Activated CD4-positive, alpha-beta T cell treated with anti-CD3 and anti-CD28 coated beads, Interleukin-2, amount 10 ng/mL, durations not matched to agents 7 days and 5 days (primary cell): Measurements from ENCODE around the gene SFPQ. TPM values are rescaled to one million over a fixed set of nuclear protein-coding genes. Genes with fewer than 3 reads are reported as not detected.
"Not testable (repeated sequence)": the region's sequence is repeated elsewhere in the genome, so short reads cannot be mapped to it uniquely, and the experiment has no call there.

Source experiments
- CTCF ChIA-PET: fragments of 350-600 bp; sonication (Branson Sonifier 250); formaldehyde crosslinking; loops from one replicate; lab custom pipeline; 2021; ENCODE audit warnings: antibody characterized with exemption; lab: Charles Lee
- POLR2A ChIA-PET: fragments of 350-600 bp; sonication (Branson Sonifier 250); formaldehyde crosslinking; loops from one replicate; lab custom pipeline; 2021; ENCODE audit warnings: antibody characterized with exemption; lab: Charles Lee
- DNase-seq: peaks from one replicate; pipeline ENCODE4 v3.0.0-alpha.2; 2020
- H3K27ac Mint-ChIP-seq: one replicate; pipeline ENCODE4 v1.8.0; 2021; ENCODE audit warnings: mild to moderate bottlenecking, moderate library complexity, mixed read lengths
- H3K27me3 Mint-ChIP-seq: one replicate; pipeline ENCODE4 v1.8.0; 2021; ENCODE audit warnings: mixed read lengths
- H3K36me3 Mint-ChIP-seq: one replicate; pipeline ENCODE4 v1.8.0; 2021; ENCODE audit warnings: low read depth, mixed read lengths
- H3K4me1 Mint-ChIP-seq: one replicate; pipeline ENCODE4 v1.8.0; 2021; ENCODE audit warnings: mixed read lengths
- H3K4me3 Mint-ChIP-seq: one replicate; pipeline ENCODE4 v1.8.0; 2021; ENCODE audit warnings: mild to moderate bottlenecking, moderate library complexity, mixed read lengths
- H3K9me3 Mint-ChIP-seq: one replicate; pipeline ENCODE4 v1.8.0; 2021; ENCODE audit warnings: mixed read lengths
- total RNA-seq, 2 experiments: library from RNA; stranded (reverse); gene quantifications; one replicate each; pipeline ENCODE4 v1.2.3, GENCODE V29; 2021

SFPQ gene
- total RNA-seq, 2 experiments from 2014 or later = 375 to 397 TPM

GRCh38 chr1:35164893-35165292, 28.1 kb downstream of the SFPQ start:
- no peaks in the 10 kb centered on the region for H3K36me3 Mint-ChIP-seq
- H3K27ac Mint-ChIP-seq = no peak overlapping the region
- no peaks in the 10 kb centered on the region for H3K27me3 Mint-ChIP-seq
- DNase-seq = no peak
- ChIA-PET CTCF (no interaction called here), POLR2A (no interaction called here)
- no peak overlapping the region for H3K4me3 Mint-ChIP-seq
- H3K9me3 Mint-ChIP-seq = peaks cover 14% of the 10 kb centered on the region
- peaks cover 10% of the 10 kb centered on the region for H3K4me1 Mint-ChIP-seq

GRCh38 chr1:35151220-35151619, 41.7 kb downstream of the SFPQ start:
- no peak for DNase-seq
- Mint-ChIP-seq H3K4me3 (no peak overlapping the region), H3K27me3 (peaks cover 2% of the 10 kb centered on the region), H3K9me3 (peaks cover 2% of the 10 kb centered on the region), H3K36me3 (no peaks in the 10 kb centered on the region), H3K4me1 (peaks cover 7% of the 10 kb centered on the region), H3K27ac (no peak overlapping the region)
- CTCF ChIA-PET = no interaction called here
- POLR2A ChIA-PET = no interaction called here

- CTCF ChIA-PET, H3K27me3 Mint-ChIP-seq: not testable (repeated sequence)
- H3K27ac Mint-ChIP-seq = peak overlapping the region; percentile 79
Observed at GRCh38 chr1:35145892-35146549, 46.9 kb downstream of the SFPQ start.

GRCh38 chr1:35143737-35144508, 49.0 kb downstream of the SFPQ start:
- ChIA-PET CTCF (no interaction called here), POLR2A (no interaction called here)
- Mint-ChIP-seq H3K9me3 (no peaks in the 10 kb centered on the region), H3K36me3 (no peaks in the 10 kb centered on the region), H3K27ac (no peak overlapping the region), H3K4me1 (peaks cover 15% of the 10 kb centered on the region), H3K27me3 (peaks cover 2% of the 10 kb centered on the region), H3K4me3 (no peak overlapping the region)
- no peak for DNase-seq

More at GRCh38 chr1:35145892-35146549, 46.9 kb downstream of the SFPQ start:
- peak overlapping the region; percentile 17 for H3K4me3 Mint-ChIP-seq
- DNase-seq, H3K9me3 Mint-ChIP-seq, H3K36me3 Mint-ChIP-seq, POLR2A ChIA-PET: not testable (repeated sequence)
- H3K4me1 Mint-ChIP-seq = peaks cover 15% of the 10 kb centered on the region

GRCh38 chr1:35142728-35143127, 50.2 kb downstream of the SFPQ start:
- POLR2A ChIA-PET, H3K4me3 Mint-ChIP-seq, DNase-seq, H3K27ac Mint-ChIP-seq, H3K9me3 Mint-ChIP-seq, H3K27me3 Mint-ChIP-seq, CTCF ChIA-PET, H3K36me3 Mint-ChIP-seq: not testable (repeated sequence)
- peaks cover 15% of the 10 kb centered on the region for H3K4me1 Mint-ChIP-seq

- POLR2A ChIA-PET, H3K36me3 Mint-ChIP-seq, H3K4me3 Mint-ChIP-seq, H3K27ac Mint-ChIP-seq, H3K27me3 Mint-ChIP-seq, DNase-seq, H3K9me3 Mint-ChIP-seq: not testable (repeated sequence)
- CTCF ChIA-PET = interaction anchor here (1.0 kb wide), 1 partner anchor 52 kb away, joined by 3 read pairs; no protein-coding TSS in a partner anchor
- peaks cover 15% of the 10 kb centered on the region for H3K4me1 Mint-ChIP-seq
Observed at GRCh38 chr1:35142294-35142693, 50.7 kb downstream of the SFPQ start.

GRCh38 chr1:35137590-35137989, 55.4 kb downstream of the SFPQ start:
- DNase-seq, H3K4me1 Mint-ChIP-seq, H3K4me3 Mint-ChIP-seq, POLR2A ChIA-PET, H3K27me3 Mint-ChIP-seq, H3K27ac Mint-ChIP-seq, H3K9me3 Mint-ChIP-seq, H3K36me3 Mint-ChIP-seq: not testable (repeated sequence)
- CTCF ChIA-PET = interaction anchor here (0.6 kb wide), 1 partner anchor 278 kb away, joined by 3 read pairs; no protein-coding TSS in a partner anchor

- ChIA-PET POLR2A (no interaction called here), CTCF (no interaction called here)
- Mint-ChIP-seq H3K27ac (no peak overlapping the region), H3K4me1 (no peaks in the 10 kb centered on the region), H3K27me3 (no peaks in the 10 kb centered on the region), H3K9me3 (no peaks in the 10 kb centered on the region), H3K4me3 (no peak overlapping the region), H3K36me3 (no peaks in the 10 kb centered on the region)
- no peak for DNase-seq
Observed at GRCh38 chr1:35136780-35137179, 56.2 kb downstream of the SFPQ start.

Other genes starting within 250 kb of the SFPQ start
- 10 to 100 TPM; 34.5 to 35.9 TPM for gene TMEM35B, start 207.8 kb downstream of the SFPQ start, total RNA-seq
- gene ZMYM6, start 161.2 kb downstream of the SFPQ start, total RNA-seq = 10 to 100 TPM; 21.2 to 24.3 TPM
- 10 to 100 TPM; 16.8 to 17.1 TPM for gene ZMYM1, start 113.8 kb downstream of the SFPQ start, total RNA-seq
- gene ZMYM4, start 75.6 kb upstream of the SFPQ start, total RNA-seq = 10 to 100 TPM; 25.1 to 29.1 TPM